Endothelial cell (in vitro differentiated cells): Measurements from ENCODE around the gene ITPKB. TPM values are rescaled to one million over a fixed set of nuclear protein-coding genes. Genes with fewer than 3 reads are reported as not detected.

Experiments used
- DNase-seq: peaks from one replicate; pipeline ENCODE4 v3.0.0; 2021; ENCODE audit warnings: low spot score
- H3K27ac Mint-ChIP-seq: one replicate; pipeline ENCODE4 v1.8.0; 2021; ENCODE audit warnings: mixed read lengths, inconsistent platforms; ENCODE audit not compliant: unreplicated experiment
- H3K27me3 Mint-ChIP-seq: one replicate; pipeline ENCODE4 v1.8.0; 2021; ENCODE audit warnings: mild to moderate bottlenecking, moderate library complexity, mixed read lengths, inconsistent platforms; ENCODE audit not compliant: unreplicated experiment
- H3K36me3 Mint-ChIP-seq: one replicate; pipeline ENCODE4 v1.8.0; 2021; ENCODE audit warnings: mild to moderate bottlenecking, low read depth, mixed read lengths, inconsistent platforms; ENCODE audit not compliant: unreplicated experiment
- H3K4me1 Mint-ChIP-seq: one replicate; pipeline ENCODE4 v1.8.0; 2021; ENCODE audit warnings: mild to moderate bottlenecking, mixed read lengths, inconsistent platforms; ENCODE audit not compliant: unreplicated experiment
- H3K4me3 Mint-ChIP-seq: one replicate; pipeline ENCODE4 v1.8.0; 2021; ENCODE audit warnings: mild to moderate bottlenecking, mixed read lengths, inconsistent platforms; ENCODE audit not compliant: unreplicated experiment
- H3K9me3 Mint-ChIP-seq: one replicate; pipeline ENCODE4 v1.8.0; 2021; ENCODE audit warnings: mixed read lengths, inconsistent platforms; ENCODE audit not compliant: unreplicated experiment
- total RNA-seq: library from RNA; stranded (reverse); fragmentation: NEBNext Ultra II Directional; extraction: Animal tissue kit (Norgen Biotek cat#: 25700); gene quantifications from one replicate; pipeline ENCODE4 v1.2.1, GENCODE V29; 2021; ENCODE audit not compliant: unreplicated experiment
- TF ChIP-seq, protein P1 (sequence below): fragments of 200-600 bp; sonication (generic); IDR thresholded peaks from one replicate; pipeline ENCODE4 v1.5.0; 2021; ENCODE audit warnings: antibody characterized with exemption; ENCODE audit not compliant: unreplicated experiment

The ITPKB gene
- total RNA-seq, 1 donor from 2014 or later = 144 TPM

DNA sequence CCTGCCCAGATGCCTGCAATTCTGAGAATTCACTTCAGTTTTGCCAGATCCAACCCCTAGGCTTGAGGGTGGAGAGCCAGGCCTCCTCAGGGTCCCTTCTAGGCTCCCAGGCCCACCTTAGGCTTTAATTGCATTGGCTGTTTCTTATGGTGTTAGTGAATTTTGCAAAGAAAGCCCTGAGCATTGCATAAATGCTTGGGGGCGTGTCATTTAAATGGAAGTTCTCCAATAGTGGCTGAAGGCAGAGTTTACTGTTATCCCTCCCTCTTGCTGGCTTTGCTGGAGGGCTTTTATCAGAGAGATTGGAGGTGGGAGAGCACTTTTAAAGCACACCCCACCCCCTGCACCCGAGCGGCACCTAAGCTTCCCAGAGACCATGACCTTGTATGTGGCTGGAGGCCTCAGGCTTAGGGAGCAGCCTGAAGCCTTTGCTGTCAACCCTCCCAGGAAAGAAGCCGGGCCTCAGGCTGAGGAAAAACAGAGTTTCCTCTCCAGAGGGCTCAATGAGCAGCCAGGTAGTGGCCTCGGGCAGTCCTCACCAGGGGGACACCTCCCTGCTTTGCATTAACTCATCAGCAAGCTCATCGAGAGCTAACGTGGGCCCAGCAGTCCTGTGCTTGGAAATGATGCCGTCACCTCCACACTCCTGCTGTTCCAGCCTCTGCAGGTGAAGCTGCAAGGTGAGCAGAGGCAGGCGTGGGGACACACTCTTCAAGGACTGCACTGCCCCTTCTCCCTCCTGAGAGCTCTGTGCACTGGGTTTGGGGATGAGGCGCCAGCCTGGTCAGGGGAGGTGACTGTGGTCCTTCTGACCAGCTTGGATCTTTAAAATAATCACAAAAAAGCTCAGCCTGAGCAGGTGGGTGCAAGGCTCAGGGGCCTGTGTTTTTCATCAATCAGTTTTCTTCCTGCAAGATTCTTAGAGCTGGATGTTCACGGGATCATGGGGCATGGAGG lies 132.5 kb downstream of the ITPKB start:
- peaks cover 3% of the 10 kb centered on the region for H3K4me1 Mint-ChIP-seq
- TF ChIP-seq, protein P1, sequence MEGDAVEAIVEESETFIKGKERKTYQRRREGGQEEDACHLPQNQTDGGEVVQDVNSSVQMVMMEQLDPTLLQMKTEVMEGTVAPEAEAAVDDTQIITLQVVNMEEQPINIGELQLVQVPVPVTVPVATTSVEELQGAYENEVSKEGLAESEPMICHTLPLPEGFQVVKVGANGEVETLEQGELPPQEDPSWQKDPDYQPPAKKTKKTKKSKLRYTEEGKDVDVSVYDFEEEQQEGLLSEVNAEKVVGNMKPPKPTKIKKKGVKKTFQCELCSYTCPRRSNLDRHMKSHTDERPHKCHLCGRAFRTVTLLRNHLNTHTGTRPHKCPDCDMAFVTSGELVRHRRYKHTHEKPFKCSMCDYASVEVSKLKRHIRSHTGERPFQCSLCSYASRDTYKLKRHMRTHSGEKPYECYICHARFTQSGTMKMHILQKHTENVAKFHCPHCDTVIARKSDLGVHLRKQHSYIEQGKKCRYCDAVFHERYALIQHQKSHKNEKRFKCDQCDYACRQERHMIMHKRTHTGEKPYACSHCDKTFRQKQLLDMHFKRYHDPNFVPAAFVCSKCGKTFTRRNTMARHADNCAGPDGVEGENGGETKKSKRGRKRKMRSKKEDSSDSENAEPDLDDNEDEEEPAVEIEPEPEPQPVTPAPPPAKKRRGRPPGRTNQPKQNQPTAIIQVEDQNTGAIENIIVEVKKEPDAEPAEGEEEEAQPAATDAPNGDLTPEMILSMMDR = no peak
- H3K27ac Mint-ChIP-seq = no peak overlapping the region
- H3K9me3 Mint-ChIP-seq = no peaks in the 10 kb centered on the region
- no peak overlapping the region for H3K4me3 Mint-ChIP-seq
- H3K36me3 Mint-ChIP-seq = no peaks in the 10 kb centered on the region
- DNase-seq = no peak
- peaks cover 3% of the 10 kb centered on the region for H3K27me3 Mint-ChIP-seq

DNA sequence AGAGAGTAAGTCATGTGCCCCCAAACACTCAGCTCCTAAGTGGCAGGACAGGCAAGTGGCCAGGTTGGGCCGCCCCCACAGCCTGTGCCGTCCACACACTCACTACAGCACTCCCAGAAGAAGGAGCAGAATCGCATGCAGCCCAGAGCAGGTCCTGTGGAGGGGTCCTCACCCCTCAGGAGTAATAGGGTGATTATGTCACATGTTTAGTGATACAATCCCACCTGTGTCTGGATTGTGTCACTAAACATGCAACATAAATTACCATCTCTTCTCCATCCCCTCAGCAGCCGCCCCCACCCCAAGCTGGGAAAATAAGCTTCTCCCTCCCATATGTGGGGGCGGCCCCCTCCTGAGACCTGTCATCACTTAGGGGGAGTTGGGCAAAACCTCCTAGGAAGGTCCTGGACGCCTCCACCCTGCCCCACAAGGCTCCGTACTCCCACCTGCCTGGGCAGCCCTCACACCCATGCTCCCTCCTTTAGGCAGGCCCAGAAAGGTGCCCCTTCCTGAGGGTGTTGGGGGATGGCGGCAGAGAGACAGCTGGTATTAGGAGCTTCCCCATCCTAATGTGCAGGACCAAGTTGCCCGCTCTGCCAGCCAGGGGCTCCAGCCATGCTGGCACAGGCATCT lies 133.6 kb downstream of the ITPKB start:
- TF ChIP-seq, protein P1 = no peak
- Mint-ChIP-seq H3K27me3 (peaks cover 7% of the 10 kb centered on the region), H3K36me3 (no peaks in the 10 kb centered on the region), H3K4me3 (no peak overlapping the region), H3K27ac (no peak overlapping the region), H3K4me1 (peaks cover 3% of the 10 kb centered on the region), H3K9me3 (no peaks in the 10 kb centered on the region)
- no peak for DNase-seq

DNA sequence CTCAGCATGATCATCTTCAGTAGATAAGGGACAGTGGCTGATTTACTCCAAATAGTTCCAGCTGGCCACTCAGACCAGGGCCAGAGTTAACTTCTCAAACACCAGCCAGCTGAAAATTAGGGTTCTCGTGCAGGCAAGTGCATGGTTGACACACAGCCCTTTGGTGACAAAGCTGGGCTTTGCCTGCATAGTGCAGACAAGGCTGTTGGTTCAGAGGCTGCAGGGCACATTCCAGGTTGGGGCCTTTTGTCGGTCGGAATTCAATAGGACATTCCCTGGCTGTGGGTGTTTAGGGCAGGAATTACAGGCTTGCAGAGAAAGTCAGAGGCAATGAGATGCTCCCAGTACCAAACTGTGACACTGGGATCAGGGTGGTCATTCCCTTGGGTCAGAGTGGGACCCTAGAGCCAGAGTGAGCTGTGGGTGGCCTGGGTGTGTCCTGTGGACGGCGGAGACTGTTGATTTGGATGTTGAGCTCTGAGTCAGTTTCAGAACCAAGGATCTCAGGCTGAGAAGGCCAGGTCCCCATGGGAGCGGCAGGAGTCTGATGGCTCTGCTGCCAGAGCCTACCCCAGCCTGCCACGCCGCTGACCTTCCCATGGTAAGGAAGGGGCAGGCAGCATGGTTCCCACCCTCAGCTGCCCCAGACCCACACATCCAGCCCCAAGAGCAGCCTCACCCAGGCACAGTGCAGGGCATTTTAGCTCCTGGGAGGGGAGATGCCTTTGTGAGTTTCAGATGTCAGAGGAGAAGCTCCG lies 134.3 kb downstream of the ITPKB start:
- H3K4me1 Mint-ChIP-seq = peaks cover 3% of the 10 kb centered on the region
- TF ChIP-seq, protein P1 = no peak
- no peaks in the 10 kb centered on the region for H3K36me3 Mint-ChIP-seq
- H3K27me3 Mint-ChIP-seq = peaks cover 8% of the 10 kb centered on the region
- H3K4me3 Mint-ChIP-seq = no peak overlapping the region
- H3K9me3 Mint-ChIP-seq = no peaks in the 10 kb centered on the region
- DNase-seq = no peak
- no peak overlapping the region for H3K27ac Mint-ChIP-seq

DNA sequence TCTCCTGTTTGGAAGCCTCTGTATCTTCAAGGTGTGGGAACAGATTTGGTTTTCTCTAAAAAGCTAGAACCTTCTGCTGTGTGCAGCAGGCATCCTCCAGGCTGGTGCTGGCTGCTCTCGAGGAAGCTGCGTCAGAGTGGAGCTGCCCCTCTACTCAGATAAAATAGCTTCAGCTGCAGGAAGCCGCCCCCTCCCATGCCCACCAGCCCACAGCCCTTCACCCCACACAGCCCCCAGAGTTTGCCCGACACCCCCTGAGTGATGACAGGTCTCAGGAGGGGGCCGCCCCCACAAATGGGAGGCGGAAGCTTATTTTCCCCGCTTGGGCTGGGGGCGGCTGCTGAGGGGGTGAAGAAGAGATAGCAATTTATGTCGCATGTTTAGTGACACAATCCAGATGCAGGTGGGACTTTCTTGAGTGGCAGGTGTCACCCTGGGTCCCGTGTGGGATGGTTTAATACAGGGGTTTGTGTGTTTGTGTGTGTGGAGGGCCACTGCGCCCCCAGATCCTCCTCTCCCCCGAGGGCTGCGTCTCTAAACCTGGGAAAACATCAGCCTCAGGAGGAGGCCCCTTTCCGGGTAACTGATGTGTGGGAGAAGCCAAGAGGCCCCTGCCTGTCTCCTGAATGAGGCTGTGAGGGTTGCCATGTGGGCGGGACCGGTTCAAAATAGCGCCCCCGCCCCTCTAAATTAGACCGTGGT lies 135.1 kb downstream of the ITPKB start:
- Mint-ChIP-seq H3K4me3 (no peak overlapping the region), H3K9me3 (no peaks in the 10 kb centered on the region), H3K36me3 (no peaks in the 10 kb centered on the region), H3K27ac (no peak overlapping the region), H3K27me3 (peaks cover 8% of the 10 kb centered on the region), H3K4me1 (peaks cover under 1% of the 10 kb centered on the region)
- DNase-seq = no peak
- TF ChIP-seq, protein P1 = no peak
